Measurements from ENCODE around the gene LHX2.
"Not testable (repeated sequence)": the region's sequence is repeated elsewhere in the genome, so short reads cannot be mapped to it uniquely, and the experiment has no call there.

DNA sequence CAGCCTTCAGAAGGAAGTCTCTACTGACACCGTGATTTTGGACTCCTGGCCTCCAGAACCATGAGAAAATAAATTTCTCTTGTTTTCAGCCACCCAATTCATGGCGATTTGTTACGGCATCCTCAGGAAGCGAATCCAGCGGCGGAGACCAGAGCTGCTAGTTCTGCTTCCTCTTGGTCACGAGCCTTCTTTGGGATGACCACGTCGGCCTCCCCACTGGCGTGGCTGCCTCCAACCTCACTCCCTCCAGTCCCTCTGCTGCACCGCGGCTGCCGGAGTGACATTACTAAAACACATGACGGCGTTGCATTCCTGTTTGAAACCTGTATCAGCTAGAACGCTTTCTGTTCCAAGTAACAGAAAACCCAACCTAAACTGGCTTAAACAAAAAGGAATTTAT lies 18.9 kb upstream of the LHX2 start:
- TF ChIP-seq POLR2A, CTCF (IDR thresholded peaks at IDR 0.05): not testable (repeated sequence)

Measured in prostate gland (tissue), 2 donors.